Retinal pigment epithelial cell (primary cell): ENCODE data around the gene SNRPE.

Experiments
- DNase-seq: peaks from one replicate; pipeline ENCODE4 v3.0.0-alpha.2; 2010; ENCODE audit warnings: low read depth
- H3K4me3 ChIP-seq: 2 replicates; pipeline ENCODE4 v1.5.1; 2011; ENCODE audit warnings: mild to moderate bottlenecking, low read length, control low read depth, moderate library complexity
- TF ChIP-seq, protein P1 (sequence below): conservative IDR thresholded peaks from 2 replicates; pipeline ENCODE4 v1.5.1; 2011; ENCODE audit warnings: low read depth, low read length, control low read depth, inconsistent platforms

The SNRPE gene

GRCh38 chr1:203861379-203862184 is at the start of gene SNRPE:
SNRPE (plus strand) TSS chr1:203861599; CDS start chr1:203861660, 61 bp downstream.
- TF ChIP-seq, protein P1, sequence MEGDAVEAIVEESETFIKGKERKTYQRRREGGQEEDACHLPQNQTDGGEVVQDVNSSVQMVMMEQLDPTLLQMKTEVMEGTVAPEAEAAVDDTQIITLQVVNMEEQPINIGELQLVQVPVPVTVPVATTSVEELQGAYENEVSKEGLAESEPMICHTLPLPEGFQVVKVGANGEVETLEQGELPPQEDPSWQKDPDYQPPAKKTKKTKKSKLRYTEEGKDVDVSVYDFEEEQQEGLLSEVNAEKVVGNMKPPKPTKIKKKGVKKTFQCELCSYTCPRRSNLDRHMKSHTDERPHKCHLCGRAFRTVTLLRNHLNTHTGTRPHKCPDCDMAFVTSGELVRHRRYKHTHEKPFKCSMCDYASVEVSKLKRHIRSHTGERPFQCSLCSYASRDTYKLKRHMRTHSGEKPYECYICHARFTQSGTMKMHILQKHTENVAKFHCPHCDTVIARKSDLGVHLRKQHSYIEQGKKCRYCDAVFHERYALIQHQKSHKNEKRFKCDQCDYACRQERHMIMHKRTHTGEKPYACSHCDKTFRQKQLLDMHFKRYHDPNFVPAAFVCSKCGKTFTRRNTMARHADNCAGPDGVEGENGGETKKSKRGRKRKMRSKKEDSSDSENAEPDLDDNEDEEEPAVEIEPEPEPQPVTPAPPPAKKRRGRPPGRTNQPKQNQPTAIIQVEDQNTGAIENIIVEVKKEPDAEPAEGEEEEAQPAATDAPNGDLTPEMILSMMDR = peak; percentile 84
- DNase-seq = peak; percentile 95
- H3K4me3 ChIP-seq = peak within 1 kb of the TSS; percentile 99

GRCh38 chr1:203813581-203814341 is 47.6 kb upstream of the SNRPE start:
- no peak overlapping the region for H3K4me3 ChIP-seq
- TF ChIP-seq, protein P1 = no peak
- no peak for DNase-seq

DNA sequence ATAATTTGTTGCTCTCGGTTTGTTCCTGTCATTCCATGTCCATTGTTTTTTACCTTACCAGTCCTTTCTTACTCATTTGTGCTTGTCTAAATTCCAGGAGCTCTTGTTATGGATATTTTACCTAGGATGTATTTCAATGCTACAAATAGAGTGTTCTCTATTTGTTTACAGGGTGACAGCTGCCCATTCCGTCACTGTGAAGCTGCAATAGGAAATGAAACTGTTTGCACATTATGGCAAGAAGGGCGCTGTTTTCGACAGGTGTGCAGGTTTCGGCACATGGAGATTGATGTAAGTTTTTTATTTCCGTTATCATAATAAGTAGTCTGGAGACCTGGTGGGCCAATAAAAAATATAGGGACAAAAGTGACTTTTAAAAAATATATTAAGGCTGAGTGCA is 43.0 kb upstream of the SNRPE start:
- no peak overlapping the region for H3K4me3 ChIP-seq
- no peak for DNase-seq
- TF ChIP-seq, protein P1 = no peak

- no peak overlapping the region for H3K4me3 ChIP-seq
- no peak for DNase-seq
- TF ChIP-seq, protein P1 = no peak
Observed at GRCh38 chr1:203823306-203823705, 38.1 kb upstream of the SNRPE start.

DNA sequence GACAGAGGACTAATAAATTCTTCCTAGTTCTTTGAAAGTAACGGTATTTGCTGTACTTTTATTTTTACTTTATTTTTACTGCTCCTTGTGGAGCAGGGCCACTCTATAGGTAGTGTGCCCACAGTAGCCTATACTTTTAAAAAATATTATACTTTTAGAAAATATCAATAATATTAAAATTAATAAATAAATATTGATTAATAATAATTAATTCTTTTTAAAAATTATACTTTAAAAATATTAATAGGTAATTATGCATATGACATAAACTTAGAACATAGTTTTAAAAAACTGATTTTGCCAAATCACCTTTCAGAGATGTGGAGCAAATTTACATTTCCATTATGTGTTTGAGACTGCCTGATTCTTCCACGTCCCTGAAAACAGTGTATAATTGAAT is 35.2 kb upstream of the SNRPE start:
- DNase-seq = no peak
- TF ChIP-seq, protein P1 = no peak
- H3K4me3 ChIP-seq = no peak overlapping the region

DNA sequence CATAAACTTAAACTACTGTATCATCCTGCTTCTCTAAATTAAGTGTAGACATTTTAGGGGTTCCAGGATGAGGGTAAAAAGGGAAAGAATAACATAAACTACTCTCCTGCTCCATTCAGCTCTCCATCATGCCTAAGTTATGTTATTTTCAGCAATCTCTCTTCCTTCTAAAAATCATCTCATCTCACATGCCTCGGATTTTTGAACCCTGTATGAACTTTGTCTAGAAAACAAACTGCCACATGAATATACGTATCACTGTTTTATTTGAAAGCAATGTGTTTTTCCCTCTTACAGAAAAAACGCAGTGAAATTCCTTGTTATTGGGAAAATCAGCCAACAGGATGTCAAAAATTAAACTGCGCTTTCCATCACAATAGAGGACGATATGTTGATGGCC is 33.4 kb upstream of the SNRPE start:
- no peak overlapping the region for H3K4me3 ChIP-seq
- no peak for DNase-seq
- TF ChIP-seq, protein P1 = no peak
